Measurements from ENCODE around the gene ANGPT4.

DNA sequence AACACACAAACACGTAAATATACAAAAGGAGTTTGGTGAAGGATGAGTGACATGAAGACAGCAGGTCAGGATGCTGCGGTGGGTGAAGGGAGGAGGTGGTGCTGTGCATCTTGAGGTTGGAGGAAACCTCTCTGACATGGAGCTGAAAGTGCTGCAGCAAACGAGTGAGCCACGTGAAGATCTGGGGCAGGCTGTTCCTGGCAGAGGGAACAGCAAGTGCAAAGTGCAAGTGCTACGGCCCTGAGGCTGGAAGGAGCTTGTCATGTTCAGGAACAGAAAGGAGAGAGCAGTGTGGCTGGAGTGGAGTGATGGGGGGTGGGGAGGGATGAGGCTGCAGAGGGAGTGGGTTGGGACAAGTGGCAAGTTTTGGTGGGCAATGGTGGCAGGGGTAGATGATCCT lies 24.8 kb upstream of the ANGPT4 start:
- TF ChIP-seq, protein P1, sequence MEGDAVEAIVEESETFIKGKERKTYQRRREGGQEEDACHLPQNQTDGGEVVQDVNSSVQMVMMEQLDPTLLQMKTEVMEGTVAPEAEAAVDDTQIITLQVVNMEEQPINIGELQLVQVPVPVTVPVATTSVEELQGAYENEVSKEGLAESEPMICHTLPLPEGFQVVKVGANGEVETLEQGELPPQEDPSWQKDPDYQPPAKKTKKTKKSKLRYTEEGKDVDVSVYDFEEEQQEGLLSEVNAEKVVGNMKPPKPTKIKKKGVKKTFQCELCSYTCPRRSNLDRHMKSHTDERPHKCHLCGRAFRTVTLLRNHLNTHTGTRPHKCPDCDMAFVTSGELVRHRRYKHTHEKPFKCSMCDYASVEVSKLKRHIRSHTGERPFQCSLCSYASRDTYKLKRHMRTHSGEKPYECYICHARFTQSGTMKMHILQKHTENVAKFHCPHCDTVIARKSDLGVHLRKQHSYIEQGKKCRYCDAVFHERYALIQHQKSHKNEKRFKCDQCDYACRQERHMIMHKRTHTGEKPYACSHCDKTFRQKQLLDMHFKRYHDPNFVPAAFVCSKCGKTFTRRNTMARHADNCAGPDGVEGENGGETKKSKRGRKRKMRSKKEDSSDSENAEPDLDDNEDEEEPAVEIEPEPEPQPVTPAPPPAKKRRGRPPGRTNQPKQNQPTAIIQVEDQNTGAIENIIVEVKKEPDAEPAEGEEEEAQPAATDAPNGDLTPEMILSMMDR (IDR thresholded peaks at IDR 0.05), result no peak
- TF ChIP-seq REST (IDR thresholded peaks at IDR 0.05; ENCODE audit: insufficient read depth in 1 of 2, low read depth in 2 of 2, low read length in 1 of 2), result no peak
- no peak for TF ChIP-seq POLR2AphosphoS5 (IDR thresholded peaks at IDR 0.05; ENCODE audit: low read depth, low read length)
- TF ChIP-seq SIN3A (IDR thresholded peaks at IDR 0.05; ENCODE audit: borderline replicate concordance, insufficient read depth, low read depth, low read length), result no peak
- TF ChIP-seq TCF7L2 (IDR thresholded peaks at IDR 0.05; ENCODE audit: low read depth, low read length), result no peak
